ENCODE results near the gene CLEC9A. TPM values are rescaled to one million over a fixed set of nuclear protein-coding genes. Genes with fewer than 3 reads are reported as not detected.

CLEC9A gene
- not detected for total RNA-seq

GRCh38 chr12:10030446-10030845 lies at the start of gene CLEC9A:
Gene CLEC9A, plus strand, starts transcription at chr12:10030682. Its CDS starts 22,006 bp downstream, at chr12:10052688.

GRCh38 chr12:9999016-9999415 lies 31.5 kb upstream of the CLEC9A start, which contains the start of gene CLEC1B:
Gene CLEC1B, minus strand, starts transcription at chr12:9999121. Its CDS starts 21 bp downstream, at chr12:9999100.

GRCh38 chr12:10098791-10099190 lies 68.3 kb downstream of the CLEC9A start, which contains the start of gene CLEC1A:
Gene CLEC1A, minus strand, starts transcription at chr12:10098985. Its CDS starts 63 bp downstream, at chr12:10098922.

Other genes starting within 250 kb of the CLEC9A start
- gene KLRF1, start 203.2 kb upstream of the CLEC9A start, total RNA-seq = under 1 TPM in 1 of 2 donors, not detected in 1; 0.69 TPM
- gene CLEC2B, start 161.3 kb upstream of the CLEC9A start, total RNA-seq = 10 to 100 TPM in 1 of 2 donors, 1 to 10 TPM in 1; 4.7 to 11.4 TPM
- not detected for gene KLRF2, start 149.2 kb upstream of the CLEC9A start, total RNA-seq
- not detected for gene CLEC2A, start 98.3 kb upstream of the CLEC9A start, total RNA-seq
- gene CLEC12A, start 59.3 kb upstream of the CLEC9A start, total RNA-seq = not detected
- under 1 TPM in 1 of 2 donors, not detected in 1; under 0.01 TPM for gene CLEC1B, start 31.6 kb upstream of the CLEC9A start, total RNA-seq
- gene CLEC12B, start 20.1 kb upstream of the CLEC9A start, total RNA-seq = not detected
- under 1 TPM; under 0.01 to 0.33 TPM for gene CLEC1A, start 68.3 kb downstream of the CLEC9A start, total RNA-seq
- gene CLEC7A, start 99.5 kb downstream of the CLEC9A start, total RNA-seq = under 1 TPM; under 0.01 to 0.33 TPM
- gene OLR1, start 141.4 kb downstream of the CLEC9A start, total RNA-seq = not detected
- gene TMEM52B, start 148.3 kb downstream of the CLEC9A start, total RNA-seq = not detected
- gene GABARAPL1, start 182.2 kb downstream of the CLEC9A start, total RNA-seq = 10 to 100 TPM; 25.0 to 37.2 TPM